NOMO-1 treated with DMSO at 0.1 percent for 48 hours (cell line): Measurements from ENCODE around the gene TRAF3IP1.
A peak's percentile ranks its signal among the peaks of the same experiment; 100 is the strongest.
"Not testable (repeated sequence)": the region's sequence is repeated elsewhere in the genome, so short reads cannot be mapped to it uniquely, and the experiment has no call there.

Experiments used
- DNase-seq: peaks from one replicate; lab custom pipeline; 2025; ENCODE audit not compliant: unreplicated experiment; lab: John Stamatoyannopoulos, UW

Gene TRAF3IP1

DNA sequence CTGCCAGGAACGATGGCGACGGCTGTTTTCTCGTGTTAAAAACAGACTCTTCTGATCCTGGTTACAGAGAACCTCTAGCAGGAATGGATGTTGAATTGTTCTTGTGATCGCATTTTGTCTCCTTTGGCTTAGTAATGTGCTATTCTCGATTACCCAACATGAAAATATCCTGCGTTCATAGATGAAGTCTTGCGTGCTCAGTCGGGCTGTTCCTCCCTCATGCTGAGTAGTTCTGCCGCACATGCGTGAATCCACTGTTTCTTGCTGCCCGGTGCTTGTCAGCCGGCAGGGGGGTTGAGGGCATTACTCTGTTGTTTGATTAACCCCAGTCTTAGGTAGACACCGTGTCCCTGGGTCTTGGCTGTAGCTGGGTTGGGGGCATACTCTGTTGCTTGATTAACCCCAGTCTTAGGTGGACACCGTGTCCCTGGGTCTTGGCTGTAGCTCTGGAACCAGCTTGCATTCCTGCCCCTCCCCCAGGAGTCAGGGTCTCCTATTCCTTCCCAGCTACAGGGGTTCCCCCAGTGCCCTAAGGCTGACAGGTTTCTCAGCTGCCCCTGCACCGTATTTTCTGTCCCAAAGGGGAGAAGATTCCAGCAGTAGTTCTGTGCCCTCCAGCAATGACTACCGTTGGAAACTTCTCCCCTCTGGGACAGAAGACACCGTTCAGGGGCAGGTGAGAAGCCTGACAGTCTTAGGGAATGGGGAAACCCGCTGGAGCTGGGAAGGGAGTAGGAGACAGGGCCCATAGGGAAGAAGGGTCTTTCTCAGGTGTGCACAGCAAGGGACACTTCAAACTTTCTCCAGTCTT, 84.3 kb downstream of the TRAF3IP1 start:
- DNase-seq = no peak

DNA sequence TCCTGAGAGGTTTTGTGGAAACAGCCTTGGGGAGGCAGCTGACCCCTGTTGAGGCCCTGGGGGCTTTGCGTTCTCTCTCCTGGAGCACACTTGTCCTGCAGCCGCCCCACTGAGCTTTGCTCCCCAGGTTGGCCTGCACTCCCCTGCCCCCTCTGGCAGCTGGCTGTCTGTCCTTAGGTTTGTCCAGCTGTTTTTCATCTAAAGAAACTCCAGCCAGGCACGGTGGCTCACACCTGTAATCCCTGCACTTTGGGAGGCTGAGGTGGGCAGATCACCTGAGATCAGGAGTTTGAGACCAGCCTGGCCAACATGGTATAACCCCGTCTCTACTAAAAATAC, 84.9 kb downstream of the TRAF3IP1 start:
- not testable (repeated sequence) for DNase-seq

DNA sequence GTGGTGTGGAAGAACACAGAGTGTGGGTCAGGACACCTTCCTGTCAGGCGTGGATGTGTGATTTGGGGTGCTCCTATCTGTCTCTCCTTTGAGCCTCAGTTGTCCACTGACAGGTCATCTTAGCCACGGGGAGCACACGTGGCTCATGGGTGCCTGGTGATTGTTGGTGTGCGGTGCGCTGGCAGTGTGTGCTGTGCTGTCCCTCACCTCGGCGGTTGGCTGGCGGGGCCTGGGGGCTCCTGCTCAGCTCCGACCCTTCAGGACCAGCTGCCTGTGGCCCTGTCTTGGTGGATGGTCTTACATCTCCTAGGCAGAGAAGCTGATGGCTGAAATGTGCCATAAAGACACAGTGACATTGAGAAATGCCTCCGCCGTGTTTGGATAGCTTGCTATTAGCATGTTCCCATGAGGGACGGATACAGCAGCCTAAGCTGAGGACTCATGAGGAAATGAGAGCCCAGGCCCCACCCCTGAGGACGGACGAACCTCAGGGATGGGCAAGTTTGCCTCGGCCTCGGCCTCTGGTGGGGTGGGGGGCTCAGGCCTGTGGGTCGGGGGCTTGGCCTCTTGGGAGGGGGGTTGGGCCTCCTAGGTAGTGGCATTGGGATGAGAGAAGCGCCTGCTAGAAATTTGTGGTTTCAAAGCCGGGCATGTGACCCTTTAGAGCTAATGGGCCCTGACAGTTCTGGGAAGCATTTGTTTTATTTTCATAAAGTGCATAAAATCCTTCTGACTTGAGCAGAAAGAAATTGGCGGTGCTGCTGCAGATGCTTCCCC, 86.1 kb downstream of the TRAF3IP1 start:
- no peak for DNase-seq

DNA sequence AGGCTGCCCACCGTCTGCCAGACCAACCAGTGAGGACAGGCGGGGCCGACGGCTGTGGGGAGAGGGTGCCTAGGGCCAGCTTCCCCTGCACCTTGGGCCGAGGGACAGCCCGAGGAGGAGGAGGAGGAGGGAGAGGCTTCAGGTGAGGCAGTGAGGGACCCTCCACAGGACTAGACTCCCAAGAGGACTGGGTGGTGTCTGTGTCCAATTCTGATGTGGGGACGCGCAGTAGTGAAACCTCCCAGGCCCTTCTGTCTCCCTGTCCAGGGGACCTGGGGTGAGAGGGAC, 86.6 kb downstream of the TRAF3IP1 start:
- DNase-seq = no peak

DNA sequence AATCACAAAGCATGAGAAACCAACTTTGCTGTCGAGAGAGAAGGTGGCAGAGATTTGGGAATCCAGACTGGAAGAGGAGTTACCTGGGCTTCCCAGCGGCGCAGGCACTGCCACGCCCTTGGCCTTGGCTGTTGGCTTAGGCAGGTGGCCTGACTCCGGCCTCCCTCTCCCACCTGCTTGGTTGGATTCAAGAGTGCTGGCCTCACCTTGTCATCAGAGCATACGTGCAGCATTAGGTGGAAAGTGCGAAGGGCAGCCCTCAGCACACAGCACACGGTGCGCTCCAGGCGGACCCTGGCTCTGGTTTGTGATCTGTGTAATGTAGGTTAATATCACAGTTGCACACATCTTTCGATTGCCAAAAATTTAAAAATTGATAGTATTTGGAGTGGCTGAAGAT, 87.2 kb downstream of the TRAF3IP1 start:
- DNase-seq = no peak

DNA sequence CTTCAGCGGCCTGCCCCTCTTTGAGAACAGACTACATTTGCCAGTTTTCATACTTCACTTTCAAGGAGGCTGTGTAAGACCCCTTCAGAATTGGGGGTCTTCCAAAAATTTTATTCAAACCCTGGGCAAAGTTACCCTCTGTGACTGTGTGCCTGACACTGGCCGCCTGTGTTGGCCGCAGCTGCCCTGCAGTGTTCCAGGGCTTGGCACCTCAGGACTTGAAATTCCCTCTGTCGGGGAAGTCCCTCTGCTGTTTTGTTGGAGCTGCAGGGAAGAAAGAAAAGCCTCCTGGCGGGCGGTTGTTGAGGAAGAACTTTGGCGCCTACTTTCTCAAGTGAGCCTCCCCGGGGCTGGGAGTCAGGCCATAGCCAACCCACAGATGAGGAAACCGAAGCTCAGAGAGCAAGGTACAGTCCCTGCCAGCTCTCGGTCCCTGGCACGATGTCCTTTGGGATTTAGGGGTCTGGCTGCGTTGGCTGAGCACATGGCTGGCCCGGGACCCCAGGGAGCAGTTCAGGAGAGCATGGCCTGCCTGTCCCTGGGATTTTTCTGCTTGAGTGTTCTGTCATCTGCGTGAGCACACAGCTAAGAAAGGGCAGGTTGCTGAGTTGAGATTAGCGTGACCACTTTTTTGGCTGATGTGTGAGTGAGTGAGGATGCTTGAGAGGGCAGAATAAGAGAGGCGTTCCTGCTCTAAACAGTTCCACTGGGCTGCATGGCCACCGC, 88.5 kb downstream of the TRAF3IP1 start:
- DNase-seq = no peak

DNA sequence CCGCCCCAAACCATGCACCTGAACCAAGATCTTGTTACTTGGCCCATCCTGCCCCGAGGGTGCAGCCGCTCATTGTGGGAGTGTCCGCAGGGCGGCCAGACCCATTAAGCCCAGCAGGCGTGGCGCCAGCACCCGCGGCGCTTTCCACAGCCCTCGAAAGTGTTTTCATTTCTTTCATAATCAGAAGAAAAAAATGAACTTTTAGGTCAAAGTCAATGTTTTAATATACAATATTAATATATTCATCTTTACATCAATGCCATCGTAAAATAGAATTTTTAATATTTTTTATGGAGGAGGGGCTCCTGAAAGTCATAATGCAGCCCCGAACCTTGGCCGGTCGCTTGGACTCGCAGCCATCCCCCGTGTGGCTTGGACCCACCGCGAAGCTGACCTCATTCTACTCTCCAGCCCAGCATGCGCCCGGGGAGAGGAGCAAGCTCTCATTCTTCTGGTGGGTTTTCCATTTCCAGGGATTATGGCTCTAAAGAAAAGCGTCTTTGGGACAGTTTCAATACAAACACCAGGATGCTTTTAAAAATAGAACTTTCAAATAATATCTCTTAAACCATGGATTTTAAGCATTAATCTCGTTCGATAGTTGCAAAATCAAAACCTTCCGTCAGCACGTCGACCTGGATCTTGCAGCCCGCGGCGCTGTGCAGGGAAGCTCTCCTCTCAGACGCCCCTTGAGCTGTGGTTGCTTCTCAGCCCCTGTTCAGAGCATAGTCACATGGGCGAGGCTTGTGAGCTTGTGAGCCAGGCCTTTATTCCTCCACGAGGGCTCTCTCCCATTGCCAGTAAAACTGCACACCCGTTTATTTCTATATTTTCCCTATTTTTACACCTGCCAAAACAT, 89.3 kb downstream of the TRAF3IP1 start:
- no peak for DNase-seq

DNA sequence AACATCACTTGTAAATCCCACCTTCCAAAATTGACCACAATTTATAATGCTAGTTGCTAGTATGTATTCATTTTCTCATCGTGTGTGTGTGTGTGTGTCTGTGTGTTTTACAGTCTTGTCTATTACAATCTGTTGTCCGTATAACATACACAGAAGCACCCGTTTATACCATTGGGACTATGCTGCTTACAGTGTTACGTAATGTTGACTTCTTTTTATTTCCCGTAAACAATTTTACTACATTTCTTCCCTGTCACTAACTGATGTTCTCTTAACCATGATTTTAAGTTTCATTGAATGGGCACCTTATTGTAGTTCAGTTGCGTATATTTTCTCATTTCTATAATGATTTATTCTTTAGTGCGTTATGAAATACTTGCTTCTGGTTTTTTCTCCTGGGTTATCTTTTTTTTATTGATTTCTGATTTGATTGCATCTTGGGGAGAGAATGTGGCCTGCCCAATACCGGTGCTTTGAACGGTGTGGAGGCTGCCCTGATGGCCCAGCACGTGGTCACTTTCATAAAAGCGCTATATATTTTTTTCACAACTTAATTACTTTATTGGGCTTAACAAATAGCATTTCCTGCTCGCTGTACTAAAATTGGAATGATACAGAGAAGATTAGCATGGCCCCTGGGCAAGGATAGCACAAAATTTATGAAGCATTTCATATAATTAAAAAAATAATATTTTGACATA, 91.9 kb downstream of the TRAF3IP1 start:
- DNase-seq = no peak

DNA sequence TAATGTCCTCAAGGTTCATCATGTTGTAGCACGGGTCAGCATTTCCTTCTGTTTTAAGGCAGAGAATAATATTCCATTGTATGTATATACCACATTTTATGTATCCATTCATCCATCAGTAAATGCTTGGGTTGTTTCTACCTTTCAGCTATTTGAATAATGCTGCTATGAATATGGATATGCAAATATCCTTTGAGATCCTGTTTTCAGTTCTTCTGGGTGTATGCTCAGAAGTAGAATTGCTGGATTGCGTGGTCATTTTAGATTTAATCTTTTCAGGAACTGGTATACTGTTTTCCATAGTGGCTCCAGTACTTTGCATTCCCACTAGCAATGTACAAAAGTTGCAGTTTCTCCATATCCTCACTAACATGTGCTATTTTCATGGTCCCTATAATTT, 93.0 kb downstream of the TRAF3IP1 start:
- DNase-seq = no peak

DNA sequence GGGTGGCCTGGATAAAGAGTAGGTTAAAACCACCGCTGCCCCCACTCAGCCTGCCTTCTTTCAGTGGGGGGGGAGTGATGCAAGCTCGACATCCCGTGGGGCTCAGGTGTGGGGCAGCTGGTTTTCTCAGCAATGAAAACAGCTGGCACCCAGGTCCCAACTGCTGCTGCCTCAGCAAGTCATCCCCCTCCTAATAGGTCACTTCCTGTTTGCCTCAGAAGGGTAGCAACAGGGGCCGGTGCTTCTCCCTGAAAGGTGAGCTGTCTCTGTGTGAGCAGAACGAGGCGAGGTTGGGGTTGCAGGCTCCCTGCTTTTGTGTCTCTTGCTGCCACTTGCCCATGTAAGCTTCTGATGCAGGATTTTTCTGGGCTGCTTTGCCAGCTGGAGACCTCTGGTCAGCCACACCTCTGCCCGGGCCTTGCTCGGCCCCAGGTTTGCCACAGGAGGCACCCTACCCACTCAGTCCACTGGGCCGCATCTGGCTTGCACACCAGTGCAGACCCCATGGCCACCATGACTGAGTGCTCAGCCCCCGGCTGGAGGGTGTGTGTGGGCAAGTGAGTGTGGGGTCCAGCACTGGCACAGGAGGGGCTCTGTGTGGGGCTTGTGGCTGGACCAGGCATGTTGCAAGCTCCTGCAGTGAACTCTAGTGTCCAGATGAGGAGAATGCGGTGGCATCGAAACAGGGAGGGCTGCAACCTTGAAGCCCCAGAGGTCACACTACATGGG, 94.9 kb downstream of the TRAF3IP1 start:
- no peak for DNase-seq

DNA sequence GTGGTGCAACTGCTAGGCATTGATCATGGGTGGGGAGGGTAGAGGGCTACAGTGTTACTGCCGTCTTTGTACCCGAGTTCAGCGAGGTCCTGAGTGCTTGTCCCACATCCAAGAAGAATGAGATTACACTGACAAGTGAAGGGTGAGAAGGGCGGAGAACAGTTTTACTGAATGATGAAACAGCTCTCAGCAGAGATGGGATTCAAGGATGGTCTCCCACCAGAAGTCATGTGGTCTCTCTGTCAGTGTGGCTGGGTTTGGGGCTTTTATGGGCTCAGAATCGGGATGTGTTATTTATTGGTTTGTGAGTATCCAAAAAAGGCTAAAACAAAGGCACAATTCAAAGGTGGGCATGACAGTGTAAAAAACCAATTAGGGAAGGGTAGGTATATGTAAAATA, 95.6 kb downstream of the TRAF3IP1 start:
- DNase-seq = no peak

DNA sequence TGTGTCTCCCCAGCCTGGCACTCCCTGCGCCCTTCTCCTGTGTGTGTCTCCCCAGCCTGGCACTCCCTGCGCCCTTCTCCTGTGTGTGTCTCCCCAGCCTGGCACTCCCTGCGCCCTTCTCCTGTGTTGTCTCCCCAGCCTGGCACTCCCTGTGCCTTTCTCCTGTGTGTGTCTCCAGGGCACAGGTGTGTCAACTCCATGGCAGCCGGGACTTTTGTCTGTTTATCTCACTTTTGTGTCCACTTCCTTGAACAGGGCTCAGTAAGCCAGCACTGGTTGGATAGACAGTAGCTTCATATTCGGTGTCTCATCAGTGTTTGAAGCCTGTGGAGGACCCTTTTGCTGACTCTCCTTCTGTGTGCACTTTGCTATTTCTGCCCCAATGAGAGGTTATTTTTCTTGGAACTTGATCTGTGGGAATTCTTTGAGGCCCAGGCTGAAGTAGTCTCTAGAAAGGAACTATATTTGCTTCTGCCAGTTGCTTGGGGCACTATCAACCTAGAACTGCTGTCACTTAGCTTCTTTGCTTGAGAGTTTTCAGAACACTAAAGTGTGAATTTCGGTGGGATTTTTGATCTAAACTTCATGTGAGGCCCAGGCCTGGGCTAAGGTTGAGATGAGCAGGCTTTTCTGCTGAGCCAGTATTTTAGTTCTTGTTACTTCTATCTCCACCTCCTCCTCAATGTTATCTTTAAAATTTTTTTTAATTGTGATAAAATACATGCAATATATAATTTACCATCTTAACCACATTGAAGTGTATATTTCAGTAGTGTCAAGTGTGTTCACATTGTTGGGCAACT, 98.1 kb downstream of the TRAF3IP1 start:
- DNase-seq = no peak

DNA sequence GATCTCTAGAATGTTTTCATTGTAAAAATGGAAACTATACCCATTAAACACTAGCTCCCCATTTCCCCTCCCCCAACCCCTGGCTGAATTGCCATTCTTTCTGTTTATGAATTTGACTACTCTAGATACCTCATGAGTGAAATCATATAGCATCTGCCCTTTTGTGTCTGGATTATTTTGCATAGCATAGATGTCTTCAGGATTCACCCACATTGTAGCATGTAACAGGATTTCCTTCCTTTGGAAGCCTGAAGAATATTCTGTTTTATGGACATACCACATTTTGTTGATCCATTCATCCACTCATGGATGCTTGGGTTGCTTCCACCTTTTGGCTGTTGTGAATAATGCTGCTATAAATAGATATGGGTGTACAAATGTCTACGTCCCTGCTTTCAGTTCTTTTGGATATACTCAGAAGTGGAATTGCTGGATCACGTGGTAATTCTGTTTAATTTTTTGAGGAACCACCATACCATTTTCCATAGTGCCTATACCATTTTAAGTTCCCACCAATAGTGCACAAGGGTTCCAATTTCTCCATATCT, 98.8 kb downstream of the TRAF3IP1 start:
- no peak for DNase-seq

DNA sequence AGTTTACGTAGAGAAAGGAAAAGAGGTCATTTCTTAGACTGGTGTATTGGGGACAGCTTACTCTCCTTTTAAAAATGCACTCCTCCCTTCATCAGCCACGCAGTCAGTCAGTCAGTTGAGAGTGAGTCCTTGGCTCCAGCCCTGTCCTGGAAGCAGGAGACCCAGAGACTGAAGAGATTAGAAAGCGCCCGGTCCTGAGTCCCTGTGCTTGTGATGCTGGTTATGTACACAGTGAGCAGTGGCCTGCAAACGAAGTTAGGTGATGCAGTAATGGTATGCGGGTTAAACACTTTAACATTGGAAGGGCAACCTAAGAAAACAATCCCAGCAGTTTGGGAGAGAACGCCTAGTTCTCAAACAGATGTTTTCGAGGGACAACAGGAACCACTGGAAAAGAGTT, 100.1 kb downstream of the TRAF3IP1 start:
- no peak for DNase-seq

DNA sequence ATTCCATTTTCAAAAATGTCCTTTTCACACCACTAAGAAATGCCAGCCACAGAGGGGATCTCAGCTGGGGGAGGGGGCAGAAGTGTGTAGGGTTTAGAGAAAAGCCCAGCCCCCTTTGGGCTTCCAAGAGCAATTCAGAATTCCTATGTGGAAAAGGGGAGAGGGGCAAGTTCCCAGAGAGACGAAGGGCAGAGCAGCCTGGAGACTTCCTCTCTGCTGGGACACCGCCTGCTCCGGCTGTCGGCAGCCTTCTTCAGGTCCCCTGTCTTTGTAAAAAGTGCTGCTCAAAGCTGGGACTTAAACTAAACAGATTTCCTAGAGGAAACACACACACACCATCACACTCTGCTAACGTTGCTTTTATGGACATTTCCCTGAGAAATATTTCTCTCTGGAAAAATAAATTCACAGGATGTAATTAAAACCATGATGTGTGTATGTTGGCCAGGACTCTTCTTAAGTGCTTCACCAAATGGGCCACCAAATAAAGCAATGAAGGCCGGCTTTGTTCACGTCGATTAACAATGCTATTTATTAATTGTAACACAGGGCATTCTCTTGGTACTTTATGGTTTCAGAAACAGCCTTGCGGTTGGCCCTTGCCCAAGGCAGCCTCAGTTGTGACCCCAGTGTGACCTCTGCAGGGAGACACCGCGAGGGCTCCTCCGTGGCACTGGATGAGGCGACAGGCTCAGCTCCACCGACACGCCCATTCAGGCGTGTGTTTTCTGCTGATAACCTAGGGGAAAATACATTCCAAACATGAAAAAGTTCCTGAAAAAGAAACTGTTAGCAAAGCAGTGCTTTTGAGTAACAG, 100.8 kb downstream of the TRAF3IP1 start:
- DNase-seq = peak; percentile 5

DNA sequence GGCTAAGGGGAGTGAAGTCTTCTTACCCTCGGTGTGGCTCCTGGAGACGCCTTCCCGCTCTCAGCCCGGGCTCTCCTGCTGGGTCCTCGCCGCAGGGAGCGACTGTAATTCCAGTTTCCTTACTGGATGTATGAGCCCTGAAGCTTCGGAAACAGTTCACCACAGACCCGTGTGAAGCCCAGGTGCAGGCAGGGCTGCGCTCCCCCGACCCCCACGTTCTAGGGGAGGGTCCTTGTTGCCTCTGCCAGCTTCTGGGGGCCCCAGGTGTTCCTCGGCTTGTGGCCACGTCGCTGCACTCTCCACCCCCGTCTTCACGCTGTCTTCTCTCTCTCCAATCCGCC, 101.3 kb downstream of the TRAF3IP1 start:
- no peak for DNase-seq

DNA sequence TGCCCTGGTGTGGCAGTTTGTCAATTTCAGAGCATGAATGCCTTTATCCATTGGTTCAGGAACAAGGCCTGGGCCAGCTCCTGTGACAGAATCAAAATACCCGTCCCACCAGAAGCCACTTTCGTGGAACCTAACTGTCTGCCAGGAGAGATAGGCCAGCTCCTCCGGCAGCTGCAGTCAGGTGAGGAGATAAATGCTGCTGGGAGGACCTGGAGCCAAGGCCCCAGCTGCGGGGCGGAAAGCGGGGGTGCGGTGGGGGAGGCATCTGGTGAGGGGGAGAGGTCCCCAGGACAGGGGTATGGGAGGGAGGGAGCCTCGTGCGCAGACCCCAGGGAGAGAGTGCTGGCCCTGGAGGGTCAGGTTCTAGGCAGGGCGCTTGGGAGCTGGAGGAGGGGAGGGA, 102.0 kb downstream of the TRAF3IP1 start:
- DNase-seq = no peak

DNA sequence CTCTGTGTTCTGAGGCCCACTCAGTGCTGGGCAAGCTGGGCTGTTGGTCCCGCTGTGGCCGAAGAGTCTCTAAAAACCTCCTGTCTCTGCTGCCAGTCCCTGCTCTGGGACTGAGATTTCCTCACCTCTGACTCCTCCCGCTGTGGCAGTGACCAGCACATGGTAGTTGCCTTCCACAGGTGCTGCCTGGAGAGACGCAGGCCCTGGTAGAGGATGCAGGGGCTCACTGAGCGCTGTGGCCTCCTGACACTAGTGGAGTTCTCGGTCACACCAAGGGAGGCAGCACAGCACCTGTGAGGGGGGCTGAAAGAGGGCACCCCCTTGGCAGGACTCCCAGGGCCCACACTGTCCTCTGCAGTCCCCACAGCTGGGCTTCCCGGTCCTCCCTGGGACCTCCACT, 102.6 kb downstream of the TRAF3IP1 start:
- no peak for DNase-seq
